IPS-18c (cell line): ENCODE data around the gene TEX48.

Experiments used
- H3K4me3 ChIP-seq: 2 replicates; pipeline ENCODE4 v1.7.0; 2013; ENCODE audit warnings: low read depth, mild to moderate bottlenecking, low read length, moderate library complexity; ENCODE audit not compliant: insufficient read depth
- H3K9me3 ChIP-seq: one replicate; pipeline ENCODE4 v1.6.1; 2013; ENCODE audit warnings: mild to moderate bottlenecking, low read length, moderate library complexity; ENCODE audit not compliant: control insufficient read depth, insufficient read depth

Gene TEX48

DNA sequence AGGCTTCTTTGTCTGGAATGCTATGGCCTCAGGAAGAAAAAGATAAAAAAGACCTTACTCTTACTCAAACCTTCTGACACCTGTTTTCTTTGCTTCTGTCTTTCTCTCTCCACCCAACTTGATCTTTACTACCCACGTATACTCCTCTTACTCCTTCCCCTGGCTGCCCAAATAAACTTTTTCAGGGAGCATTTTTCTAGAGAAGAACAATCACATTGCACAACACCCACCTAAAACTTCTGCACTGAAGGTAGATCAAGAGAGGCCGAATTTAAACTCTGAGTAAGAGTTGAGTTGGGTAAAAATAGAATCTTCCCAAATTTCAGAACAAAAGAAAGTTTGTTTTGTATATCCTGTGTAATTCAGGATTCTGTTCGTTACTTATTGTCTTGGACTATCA lies 3.9 kb downstream of the TEX48 start:
- no peaks in the 10 kb centered on the region for H3K9me3 ChIP-seq

DNA sequence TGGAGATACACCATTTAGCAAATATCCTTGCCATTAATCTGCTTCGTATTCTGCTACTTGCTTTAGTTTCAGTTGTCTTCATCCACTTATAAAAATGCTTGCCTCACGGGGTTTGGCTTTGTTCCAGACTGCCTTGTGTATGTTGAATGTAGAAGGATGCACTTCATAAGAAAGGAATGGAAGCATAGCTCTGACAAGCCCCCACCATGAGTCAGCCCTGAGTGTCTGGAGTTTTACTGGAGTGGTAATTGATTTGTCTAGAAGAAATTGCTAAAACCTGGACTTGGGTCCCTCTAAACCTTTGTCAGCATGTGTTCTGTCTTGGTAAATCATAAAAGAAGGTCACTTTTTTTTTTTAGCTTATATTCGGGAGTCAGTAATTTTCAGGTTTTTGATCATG lies 4.6 kb downstream of the TEX48 start:
- no peak overlapping the region for H3K4me3 ChIP-seq
- no peaks in the 10 kb centered on the region for H3K9me3 ChIP-seq

More for the DNA sequence above, 3.9 kb downstream of the TEX48 start:
- H3K4me3 ChIP-seq: no peak overlapping the region

DNA sequence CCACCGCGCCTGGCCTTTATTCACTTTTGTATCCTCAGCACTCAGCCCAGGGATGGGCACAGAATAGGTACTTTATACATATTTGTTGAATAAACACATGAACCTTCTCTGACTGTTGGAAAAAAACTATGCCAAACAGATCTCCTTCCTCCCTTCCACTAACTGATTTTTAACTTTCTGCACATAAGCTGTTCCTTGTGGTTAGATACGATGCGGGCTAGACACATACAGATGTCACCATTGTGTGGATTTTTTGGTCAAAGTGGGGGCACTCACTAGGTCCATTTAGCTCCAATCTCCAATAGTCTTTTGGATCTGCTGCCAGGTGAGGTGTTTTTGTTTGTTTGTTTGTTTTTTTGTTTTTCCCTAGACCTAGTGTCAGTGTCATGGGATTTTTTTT lies 5.1 kb downstream of the TEX48 start:
- no peaks in the 10 kb centered on the region for H3K9me3 ChIP-seq
- H3K4me3 ChIP-seq: no peak overlapping the region

GRCh38 chr9:114674798-114675540 lies 7.0 kb downstream of the TEX48 start:
- Histone ChIP-seq H3K9me3 (no peaks in the 10 kb centered on the region), H3K4me3 (no peak overlapping the region)

GRCh38 chr9:114674076-114674797 lies 7.8 kb downstream of the TEX48 start:
- Histone ChIP-seq H3K9me3 (no peaks in the 10 kb centered on the region), H3K4me3 (no peak overlapping the region)

DNA sequence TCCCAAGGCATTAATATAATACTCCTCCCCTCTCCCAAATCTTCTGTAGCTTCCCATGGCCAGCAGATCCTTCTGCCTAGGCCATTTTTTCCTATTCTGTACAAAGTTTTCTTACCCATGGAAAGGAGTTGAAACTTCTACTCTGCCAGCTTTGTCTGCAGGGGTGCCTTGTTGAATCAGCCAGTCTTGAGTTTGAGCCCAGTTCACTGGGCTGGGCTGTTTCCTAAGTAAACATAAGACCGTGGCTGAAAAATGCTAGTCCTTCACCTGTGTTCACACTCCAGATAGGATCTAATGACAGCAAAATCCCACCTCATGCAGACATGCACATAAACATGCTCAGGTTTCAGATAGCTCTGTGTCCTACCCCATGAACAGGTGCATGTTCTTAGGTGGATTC lies 10.4 kb downstream of the TEX48 start:
- H3K4me3 ChIP-seq: no peak overlapping the region
- no peaks in the 10 kb centered on the region for H3K9me3 ChIP-seq

DNA sequence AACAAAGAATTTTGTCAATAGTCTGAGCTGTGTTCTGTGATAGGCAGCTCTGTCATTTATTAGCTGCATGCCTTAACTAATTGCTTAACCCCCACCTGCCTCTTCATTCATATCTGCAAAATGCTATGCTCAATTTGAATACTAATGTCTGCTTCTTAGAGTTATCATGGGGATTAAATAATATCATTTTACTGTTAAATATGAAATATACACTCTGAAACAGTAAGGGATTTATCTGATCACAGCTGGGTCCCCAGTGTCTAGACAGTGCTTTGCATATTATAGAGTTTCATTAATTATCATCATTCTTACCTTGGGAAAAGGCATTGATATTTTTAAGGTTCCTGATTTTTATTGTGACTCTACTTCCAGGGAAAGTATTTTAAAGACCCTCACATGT lies 12.0 kb downstream of the TEX48 start:
- no peak overlapping the region for H3K4me3 ChIP-seq
- H3K9me3 ChIP-seq: no peaks in the 10 kb centered on the region

DNA sequence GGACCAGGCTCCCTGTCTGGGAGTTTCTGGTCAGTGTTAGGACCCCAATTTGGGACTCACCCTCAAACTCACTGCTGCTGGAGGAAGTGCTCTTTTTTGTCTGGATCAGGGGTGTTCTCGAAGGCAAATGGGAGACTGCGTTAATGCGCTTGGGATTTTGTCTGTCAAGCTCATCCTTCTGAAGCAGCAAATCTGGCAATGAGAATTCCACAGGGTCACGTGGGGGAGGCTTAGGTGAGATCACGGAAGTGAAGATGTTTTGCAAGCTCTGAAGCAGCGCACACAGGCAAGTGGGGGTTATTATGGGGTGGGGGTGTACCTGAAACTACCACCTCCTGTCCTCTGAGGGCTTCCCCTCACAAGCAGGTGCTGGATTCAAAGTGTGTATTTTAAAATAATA lies 13.8 kb downstream of the TEX48 start:
- H3K9me3 ChIP-seq: no peaks in the 10 kb centered on the region
- no peak overlapping the region for H3K4me3 ChIP-seq

- Histone ChIP-seq H3K4me3 (no peak overlapping the region), H3K9me3 (no peaks in the 10 kb centered on the region)
Observed at GRCh38 chr9:114666851-114667250, 15.1 kb downstream of the TEX48 start.

- H3K9me3 ChIP-seq: no peaks in the 10 kb centered on the region
- no peak overlapping the region for H3K4me3 ChIP-seq
Observed at GRCh38 chr9:114666401-114666800, 15.6 kb downstream of the TEX48 start.

DNA sequence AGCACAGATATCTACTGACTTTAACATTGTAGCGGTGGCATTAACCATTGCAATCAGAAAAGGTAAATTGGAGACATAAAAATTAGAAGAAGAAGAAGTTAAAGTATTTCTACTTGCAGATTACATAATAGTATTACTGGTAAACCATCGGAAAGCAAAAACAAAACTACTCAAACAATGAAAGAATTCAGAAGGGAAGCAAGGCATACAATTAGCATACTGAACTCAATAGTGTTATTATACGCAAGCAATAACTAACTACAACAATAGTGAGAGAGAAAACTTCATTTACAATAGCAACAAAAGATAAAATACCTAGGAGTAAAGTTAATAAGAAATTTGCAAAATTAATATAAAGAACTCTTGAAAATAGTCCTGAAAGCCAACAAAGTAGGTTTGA lies 17.8 kb downstream of the TEX48 start:
- Histone ChIP-seq H3K9me3 (no peaks in the 10 kb centered on the region), H3K4me3 (no peak overlapping the region)

GRCh38 chr9:114662081-114662989 lies 19.7 kb downstream of the TEX48 start:
- Histone ChIP-seq H3K4me3 (no peak overlapping the region), H3K9me3 (no peaks in the 10 kb centered on the region)

DNA sequence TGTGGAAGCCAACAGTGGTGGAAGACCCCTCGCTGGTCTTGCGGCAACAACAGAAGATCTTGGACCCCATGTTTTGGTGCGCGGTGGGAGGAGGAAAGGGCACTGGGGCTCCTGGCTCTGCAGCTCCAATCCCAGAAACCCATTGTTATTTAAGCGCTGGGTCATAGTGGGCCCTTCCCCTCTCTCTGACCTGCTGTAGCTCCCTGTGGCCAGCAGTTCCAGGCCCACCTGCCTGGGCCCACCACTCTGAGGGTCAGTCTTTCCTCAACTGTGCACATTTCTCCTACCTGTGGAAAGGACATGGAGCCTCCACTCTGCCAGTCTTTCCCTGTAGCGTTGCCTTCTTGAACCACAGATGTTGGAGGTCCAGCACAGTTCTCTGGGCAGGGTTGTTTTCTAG lies 24.3 kb downstream of the TEX48 start, which contains the start of gene TEX53:
Gene TEX53 (minus strand): TSS at position 101 of the 400 bp plus-strand sequence. CDS start 31 bp downstream, at position 70.
- H3K9me3 ChIP-seq: no peaks in the 10 kb centered on the region
- H3K4me3 ChIP-seq: no peak within 1 kb of the TSS

DNA sequence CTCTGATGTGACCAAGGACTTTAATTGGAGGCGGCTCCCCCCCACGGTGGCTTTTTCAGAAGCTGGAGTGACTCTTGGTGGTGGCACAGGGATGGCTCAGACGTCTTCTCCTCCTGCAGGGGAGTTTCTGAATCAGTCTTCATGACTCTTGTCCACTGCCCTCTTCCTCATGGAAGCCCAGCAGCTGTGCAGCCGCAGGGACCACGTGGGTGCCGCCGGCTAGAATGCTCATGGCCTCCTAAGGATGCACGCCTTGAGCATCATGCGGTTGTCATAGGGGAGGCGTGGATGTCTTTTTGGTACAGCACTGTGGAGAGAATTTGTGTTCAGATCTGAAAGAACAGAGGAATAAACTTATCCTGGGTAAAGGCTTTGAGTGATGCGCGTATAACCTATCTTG lies 25.7 kb downstream of the TEX48 start:
- Histone ChIP-seq H3K9me3 (no peaks in the 10 kb centered on the region), H3K4me3 (no peak overlapping the region)

GRCh38 chr9:114655689-114656088 lies 26.3 kb downstream of the TEX48 start:
- H3K4me3 ChIP-seq: no peak overlapping the region
- no peaks in the 10 kb centered on the region for H3K9me3 ChIP-seq

GRCh38 chr9:114653556-114654159 lies 28.3 kb downstream of the TEX48 start:
- no peak overlapping the region for H3K4me3 ChIP-seq
- peaks cover 2% of the 10 kb centered on the region for H3K9me3 ChIP-seq
